ENCODE measurements around the gene CARHSP1.

CARHSP1 gene

GRCh38 chr16:8887431-8887765 is 18.6 kb upstream of the CARHSP1 start:
- DNase-seq (ENCODE audit: low read depth) = no peak
- no peak overlapping the region for H3K4me3 ChIP-seq (ENCODE audit: low read depth, low read length)
- TF ChIP-seq CTCF (conservative IDR thresholded peaks at IDR 0.05; ENCODE audit: low read depth, low read length) = no peak

DNA sequence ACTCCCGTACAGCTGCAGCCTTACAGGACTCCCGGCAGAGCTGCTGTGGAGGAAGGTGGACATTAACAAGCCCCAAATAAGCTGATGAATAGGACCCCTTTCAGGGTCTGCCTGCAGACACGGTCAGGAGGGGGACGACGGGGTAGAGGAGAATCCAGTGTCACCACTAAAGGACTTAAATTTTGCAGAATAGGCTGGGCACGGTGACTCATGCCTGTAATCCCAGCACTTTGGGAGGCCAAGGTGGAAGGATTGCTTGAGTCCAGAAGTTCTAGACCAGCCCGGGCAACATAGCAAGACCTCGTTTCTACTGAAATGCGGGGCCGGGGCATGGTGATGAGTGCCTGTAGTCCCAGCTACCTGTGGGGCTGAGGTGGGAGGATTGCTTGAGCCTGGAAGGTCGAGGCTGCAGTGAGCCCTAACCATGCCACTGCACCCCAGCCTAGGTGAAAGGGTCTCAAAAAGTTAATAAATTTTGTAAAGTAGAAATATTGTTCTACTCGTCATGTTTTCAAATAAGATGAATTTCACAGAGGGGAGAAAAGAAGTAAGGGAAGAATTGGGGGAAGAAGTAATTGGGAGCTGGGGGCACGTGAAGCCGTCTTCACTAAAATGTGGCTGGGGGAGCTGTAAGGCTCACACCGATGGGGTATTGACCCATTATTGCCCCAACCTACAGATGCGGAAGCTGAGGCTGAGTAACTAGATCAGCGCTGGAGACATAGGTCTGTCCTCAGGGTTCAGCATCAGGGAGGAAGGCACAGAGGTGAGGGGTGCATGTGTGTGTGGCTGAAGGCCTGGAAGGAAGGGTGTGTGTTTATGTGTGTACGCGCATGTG is 18.0 kb upstream of the CARHSP1 start:
- no peak for TF ChIP-seq CTCF (conservative IDR thresholded peaks at IDR 0.05; ENCODE audit: low read depth, low read length)
- no peak for DNase-seq (ENCODE audit: low read depth)
- no peak overlapping the region for H3K4me3 ChIP-seq (ENCODE audit: low read depth, low read length)

DNA sequence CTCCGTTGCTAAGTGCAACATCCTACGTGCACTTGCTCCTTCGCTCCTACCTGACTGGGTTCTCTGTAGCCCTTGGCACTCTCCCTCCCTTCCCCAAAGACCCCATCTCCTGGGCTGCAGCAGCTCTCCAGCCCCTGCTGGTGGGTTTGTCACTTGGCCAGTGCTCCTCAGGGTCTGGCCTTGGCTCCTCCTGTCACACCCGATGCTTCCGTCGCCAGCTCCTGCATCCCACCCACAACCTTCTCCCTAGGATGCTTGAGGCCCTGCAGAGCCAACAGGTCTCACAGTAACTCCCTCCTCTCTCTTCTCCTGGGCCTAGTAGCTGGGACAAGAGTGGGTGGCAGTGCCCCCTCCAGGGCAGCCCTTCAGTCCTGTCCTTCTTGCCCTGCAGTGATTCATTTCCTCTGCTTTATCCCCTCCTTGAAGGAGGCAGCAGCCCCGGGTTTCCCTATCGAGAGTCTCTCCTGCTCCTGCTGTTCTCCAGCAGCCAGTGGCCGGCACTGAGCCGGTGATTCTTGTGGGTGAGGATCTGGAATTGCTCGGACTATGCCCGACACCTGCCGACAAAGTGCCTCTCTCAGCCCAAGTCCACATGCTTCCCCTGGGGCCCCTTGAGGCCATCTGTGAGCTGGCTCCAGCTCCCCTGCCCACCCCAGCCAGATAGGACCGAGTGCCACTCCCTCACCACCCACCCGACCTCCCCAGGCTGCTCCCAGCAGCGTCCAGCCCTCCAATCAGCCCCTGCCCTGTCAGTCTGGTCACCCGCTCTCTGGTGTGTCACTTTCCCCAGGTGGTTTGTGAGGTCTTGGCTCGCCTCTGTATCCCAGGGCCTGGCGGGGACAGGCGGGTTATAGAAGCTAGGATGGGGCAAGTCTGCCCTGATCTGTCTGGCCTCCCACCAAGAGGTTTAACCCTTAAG is 17.1 kb upstream of the CARHSP1 start:
- TF ChIP-seq CTCF (conservative IDR thresholded peaks at IDR 0.05; ENCODE audit: low read depth, low read length) = peak; percentile 12
- H3K4me3 ChIP-seq (ENCODE audit: low read depth, low read length) = no peak overlapping the region
- no peak for DNase-seq (ENCODE audit: low read depth)

- no peak overlapping the region for H3K4me3 ChIP-seq (ENCODE audit: low read depth, low read length)
- no peak for TF ChIP-seq CTCF (conservative IDR thresholded peaks at IDR 0.05; ENCODE audit: low read depth, low read length)
Measured at GRCh38 chr16:8882725-8883377, 14.0 kb upstream of the CARHSP1 start.

GRCh38 chr16:8882041-8882617 is 13.3 kb upstream of the CARHSP1 start, which contains the start of gene LITAFD:
Gene LITAFD (plus strand): TSS chr16:8882351. CDS start chr16:8884356, 2,005 bp downstream.
- DNase-seq (ENCODE audit: low read depth) = no peak
- H3K4me3 ChIP-seq (ENCODE audit: low read depth, low read length) = no peak within 1 kb of the TSS
- TF ChIP-seq CTCF (conservative IDR thresholded peaks at IDR 0.05; ENCODE audit: low read depth, low read length) = no peak

More at GRCh38 chr16:8882725-8883377, 14.0 kb upstream of the CARHSP1 start:
- DNase-seq (ENCODE audit: low read depth) = no peak

DNA sequence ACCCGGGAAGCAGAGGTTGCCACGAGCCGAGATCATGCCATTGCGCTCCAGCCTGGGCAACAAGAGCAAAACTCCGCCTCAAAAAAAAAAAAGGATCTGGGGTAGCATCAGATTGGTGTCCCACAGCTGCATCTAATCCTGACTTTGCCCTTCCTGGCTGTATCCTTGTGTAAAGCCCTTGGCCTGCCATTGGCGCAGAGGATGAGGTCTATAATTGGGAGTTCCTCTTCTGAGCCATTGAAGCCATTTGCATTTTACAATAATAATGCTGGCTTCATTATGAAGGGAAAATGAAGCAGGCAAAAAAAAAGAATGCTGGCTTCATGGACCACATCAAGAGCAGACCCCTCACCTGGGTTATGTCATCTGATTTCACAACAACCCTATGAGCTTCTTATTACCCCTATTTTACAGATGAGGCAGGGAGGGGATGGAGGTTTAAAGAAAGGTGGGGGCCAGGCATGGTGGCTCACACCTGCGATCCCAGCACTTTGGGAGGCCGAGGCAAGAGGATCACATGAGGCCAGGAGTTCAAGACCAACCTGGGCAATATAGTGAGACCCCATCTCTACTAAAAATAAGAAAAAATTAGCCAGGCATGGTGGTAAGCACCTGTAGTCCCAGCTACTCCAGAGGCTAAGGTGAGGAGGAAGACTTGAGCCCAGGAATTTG is 12.2 kb upstream of the CARHSP1 start:
- DNase-seq (ENCODE audit: low read depth) = no peak
- no peak for TF ChIP-seq CTCF (conservative IDR thresholded peaks at IDR 0.05; ENCODE audit: low read depth, low read length)
- H3K4me3 ChIP-seq (ENCODE audit: low read depth, low read length) = no peak overlapping the region
